HL-60 (cell line): ENCODE measurements around the gene RYR3.

Source experiments
- CTCF ChIP-seq: IDR thresholded peaks from one replicate; pipeline ENCODE4 v1.5.1; 2011; ENCODE audit warnings: low read length, control low read depth, inconsistent platforms; ENCODE audit not compliant: insufficient read depth
- GABPA ChIP-seq: IDR thresholded peaks from 2 replicates; pipeline ENCODE4 v1.6.1; 2012; ENCODE audit warnings: low read depth
- POLR2AphosphoS5 ChIP-seq: IDR thresholded peaks from 2 replicates; pipeline ENCODE4 v1.6.1; 2012; ENCODE audit warnings: low read depth
- REST ChIP-seq: IDR thresholded peaks from 2 replicates; pipeline ENCODE4 v1.6.1; 2012; ENCODE audit warnings: low read depth; ENCODE audit not compliant: insufficient replicate concordance
- SPI1 ChIP-seq: IDR thresholded peaks from 2 replicates; pipeline ENCODE4 v1.6.1; 2012; ENCODE audit warnings: low read depth, mild to moderate bottlenecking, borderline replicate concordance

- TF ChIP-seq CTCF: no peak
- TF ChIP-seq POLR2AphosphoS5: no peak
- TF ChIP-seq REST: no peak
- TF ChIP-seq SPI1: no peak
- no peak for TF ChIP-seq GABPA
Observed at GRCh38 chr15:33698126-33698525, 387.4 kb downstream of the RYR3 start.
